Heart left ventricle (tissue), 16 donors: Measurements from ENCODE around the gene DRD1. TPM values are rescaled to one million over a fixed set of nuclear protein-coding genes. Genes with fewer than 3 reads are reported as not detected.

Experiments used
- ATAC-seq, 4 donors: fragments of 200-7000 bp; cut with Tn5 transposase; one replicate each; pipeline ENCODE4 v1.9.1; 2020 to 2022; ENCODE audit warnings: moderate library complexity in 4 of 4, mild to moderate bottlenecking in 3 of 4, moderate number of reproducible peaks in 1 of 4
- DNase-seq, 5 donors: peaks; one replicate each; pipeline ENCODE4 v3.0.0-alpha.2; 2020
- H3K27ac ChIP-seq, 12 donors: fragments of 200-600 bp; sonication (generic) in 4 of 12; one replicate each; pipeline versions ENCODE4 v1.5.0 to v1.8.0; 2016 to 2022; ENCODE audit warnings: mild to moderate bottlenecking in 2 of 12
- H3K27me3 ChIP-seq, 9 donors: fragments of 200-600 bp; sonication (generic) in 2 of 9; one replicate each; pipeline versions ENCODE4 v1.5.1 to v1.8.0; 2016 to 2022; ENCODE audit warnings: mild to moderate bottlenecking in 3 of 9
- H3K36me3 ChIP-seq, 9 donors: fragments of 200-600 bp; sonication (generic) in 2 of 9; one replicate each; pipeline versions ENCODE4 v1.5.0 to v1.8.0; 2018 to 2022; ENCODE audit warnings: mild to moderate bottlenecking in 2 of 9
- H3K4me1 ChIP-seq, 12 donors: fragments of 200-600 bp; sonication (generic) in 4 of 12; one replicate each; pipeline versions ENCODE4 v1.5.0 to v1.8.0; 2016 to 2022; ENCODE audit warnings: mild to moderate bottlenecking in 3 of 12
- H3K4me3 ChIP-seq, 12 donors: fragments of 200-600 bp; sonication (generic) in 4 of 12; one replicate each; pipeline versions ENCODE4 v1.5.0 to v1.8.0; 2017 to 2022; ENCODE audit warnings: mild to moderate bottlenecking in 9 of 12, moderate library complexity in 4 of 12
- H3K9me3 ChIP-seq, 12 donors: fragments of 200-600 bp; sonication (generic) in 4 of 12; one replicate each; pipeline versions ENCODE4 v1.5.0 to v1.8.0; 2016 to 2022; ENCODE audit warnings: mild to moderate bottlenecking in 1 of 12
- POLR2A ChIP-seq, 2 donors: fragments of 450-650 bp; IDR thresholded peaks; one replicate each; pipeline ENCODE4 v1.6.1; 2017; ENCODE audit warnings: antibody characterized with exemption in 2 of 2, mild to moderate bottlenecking in 2 of 2, moderate library complexity in 2 of 2
- WGBS, 4 donors: extraction: QIAGEN DNeasy Blood & Tissue Kit in 2 of 4; methylation state at CpG; one replicate each; pipeline versions ENCODE4 v1.1.5 to v1.1.7; 2013 to 2018; 5-methylcytosine and 5-hydroxymethylcytosine counted together
- intact Hi-C, 10 donors: fragments of 100-400 bp; cut with DNase I; formaldehyde crosslinking; loops; one replicate each; pipeline versions ENCODE4 v1.11.1 to v1.14.2; 2022
- polyA plus RNA-seq, 2 donors: library from polyadenylated mRNA; stranded (reverse); fragments of 200-250 nt; gene quantifications; one replicate each; pipeline ENCODE4 v1.2.3, GENCODE V29; 2013
- total RNA-seq, 9 donors: library from RNA; depleted of rRNA in 2 of 9; stranded (reverse); fragments of >200 nt in 2 of 9; fragmentation: NEBNext Ultra II Directional in 3 of 9; extraction: Animal tissue kit (Norgen Biotek cat#: 25700) in 3 of 9; gene quantifications; one replicate each; pipeline versions ENCODE4 v1.1.0 to v1.2.4, GENCODE V29; 2016 to 2023
- TF ChIP-seq, protein P1 (sequence below), 12 donors: fragments of 200-600 bp; sonication (generic) in 4 of 12; IDR thresholded peaks; one replicate each; pipeline versions ENCODE4 v1.5.0 to v1.8.0; 2018 to 2022; ENCODE audit warnings: antibody characterized with exemption in 12 of 12, mild to moderate bottlenecking in 5 of 12
- donor health status: ischemic (EF 13 %, LVEDD 7.1; RV severe dilation, severe dysfunction).
- donor health status: healthy with polysubstance abuse.
- donor health status: DM: no; HTN: yes; CAD: no.
- donor health status: DM: no; HTN: no; CAD: no.
- donor health status: ischemic (EF 25% LVEDD 6.9; RV normal size, moderate dysfunction).
- donor health status: ischemic (EF 25% LVEDD 5.7; RV mildly dilated, moderate dysfunction).
- donor health status: healthy.
- donor health status: DM: yes; HTN: yes; CAD: no.
- donor health status: ischemic (EF 35%, LVEDD 5.7; RV mildly dilated, moderate dysfunction).
- donor health status: nonischemic (EF 11% LVEDD 7.7; RV severe dilation, severe dysfunction).
- donor health status: DM: yes; HTN: yes; CAD: no.
- donor health status: PGD.
- donor health status: ischemic (EF 29% LVEDD 5.4; RV normal size, mild dysfunction).
- donor health status: nonischemic (EF 23%, LVEDD 6.1; RV moderate dilation, normal function).

Gene DRD1
- total and polyA plus RNA-seq, 11 donors, result 0.07 to 0.11 (median 0.10) TPM; not detected in 8

DNA sequence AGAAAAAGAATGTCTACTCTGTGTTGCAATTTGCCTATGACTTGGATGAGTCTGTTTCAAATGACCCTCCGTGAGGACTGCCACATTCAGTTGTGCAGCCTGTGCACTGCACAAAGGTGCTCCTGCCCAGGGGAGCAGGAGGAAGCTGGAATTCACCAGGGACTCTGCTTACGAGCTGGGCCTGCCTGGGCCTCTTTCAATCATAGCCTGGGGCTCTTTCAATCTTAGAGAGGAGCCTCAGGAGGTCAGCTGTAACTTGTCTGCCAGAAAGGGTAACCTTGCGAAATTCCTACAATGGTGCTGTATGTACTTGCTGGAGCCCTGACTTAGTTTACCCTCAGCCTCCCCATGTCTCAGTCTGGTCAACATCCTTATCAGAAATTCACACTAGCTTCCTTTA is 25.9 kb upstream of the DRD1 start:
- DNase-seq, result no peak
- peaks cover 0 to 3% (median 0%) of the 10 kb centered on the region in 12 donors for H3K4me1 ChIP-seq
- H3K4me3 ChIP-seq, result no peak overlapping the region
- no peak overlapping the region for H3K27ac ChIP-seq
- H3K27me3 ChIP-seq, result peaks cover 0 to 8% (median 0%) of the 10 kb centered on the region in 9 donors
- no peaks in the 10 kb centered on the region for H3K36me3 ChIP-seq
- intact Hi-C loops, result no loop called here
- 59 to 80% (median 72%) methylated on average over 3 of the region's 3 CpGs for WGBS, 4 donors
- no peaks in the 10 kb centered on the region for H3K9me3 ChIP-seq
- ATAC-seq, result no peak
- no peak for TF ChIP-seq POLR2A (IDR thresholded peaks at IDR 0.05)
- TF ChIP-seq, protein P1, sequence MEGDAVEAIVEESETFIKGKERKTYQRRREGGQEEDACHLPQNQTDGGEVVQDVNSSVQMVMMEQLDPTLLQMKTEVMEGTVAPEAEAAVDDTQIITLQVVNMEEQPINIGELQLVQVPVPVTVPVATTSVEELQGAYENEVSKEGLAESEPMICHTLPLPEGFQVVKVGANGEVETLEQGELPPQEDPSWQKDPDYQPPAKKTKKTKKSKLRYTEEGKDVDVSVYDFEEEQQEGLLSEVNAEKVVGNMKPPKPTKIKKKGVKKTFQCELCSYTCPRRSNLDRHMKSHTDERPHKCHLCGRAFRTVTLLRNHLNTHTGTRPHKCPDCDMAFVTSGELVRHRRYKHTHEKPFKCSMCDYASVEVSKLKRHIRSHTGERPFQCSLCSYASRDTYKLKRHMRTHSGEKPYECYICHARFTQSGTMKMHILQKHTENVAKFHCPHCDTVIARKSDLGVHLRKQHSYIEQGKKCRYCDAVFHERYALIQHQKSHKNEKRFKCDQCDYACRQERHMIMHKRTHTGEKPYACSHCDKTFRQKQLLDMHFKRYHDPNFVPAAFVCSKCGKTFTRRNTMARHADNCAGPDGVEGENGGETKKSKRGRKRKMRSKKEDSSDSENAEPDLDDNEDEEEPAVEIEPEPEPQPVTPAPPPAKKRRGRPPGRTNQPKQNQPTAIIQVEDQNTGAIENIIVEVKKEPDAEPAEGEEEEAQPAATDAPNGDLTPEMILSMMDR (IDR thresholded peaks at IDR 0.05), result no peak

DNA sequence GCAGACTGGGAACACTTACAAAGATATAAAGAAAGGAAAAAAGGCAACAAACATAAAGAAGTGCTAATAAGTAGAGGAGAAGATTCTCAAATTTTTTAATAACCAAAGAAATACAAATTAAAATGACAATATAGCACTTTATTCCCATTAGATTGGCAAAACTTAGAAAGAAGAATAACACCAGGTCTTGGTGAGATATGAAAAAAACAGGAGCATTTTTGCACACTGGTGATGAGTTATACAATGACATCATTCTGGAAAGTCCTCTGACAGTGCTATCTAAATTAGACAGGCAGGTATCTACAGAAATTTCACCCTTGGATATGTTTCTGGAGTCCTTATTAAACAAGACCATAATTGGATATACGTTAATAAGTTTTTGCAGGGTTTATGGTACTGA is 24.9 kb upstream of the DRD1 start:
- ATAC-seq (no peak), DNase-seq (no peak)
- intact Hi-C loops, result no loop called here
- Histone ChIP-seq H3K27me3 (peaks cover 0 to 8% (median 0%) of the 10 kb centered on the region in 9 donors), H3K36me3 (no peaks in the 10 kb centered on the region), H3K4me3 (no peak overlapping the region), H3K4me1 (peaks cover 0 to 3% (median 0%) of the 10 kb centered on the region in 12 donors), H3K9me3 (no peaks in the 10 kb centered on the region), H3K27ac (no peak overlapping the region)
- 96 to 97% (median 96%) methylated on average over 1 of the region's 1 CpG for WGBS, 4 donors
- TF ChIP-seq, protein P1 (IDR thresholded peaks at IDR 0.05), result no peak
- no peak for TF ChIP-seq POLR2A (IDR thresholded peaks at IDR 0.05)

DNA sequence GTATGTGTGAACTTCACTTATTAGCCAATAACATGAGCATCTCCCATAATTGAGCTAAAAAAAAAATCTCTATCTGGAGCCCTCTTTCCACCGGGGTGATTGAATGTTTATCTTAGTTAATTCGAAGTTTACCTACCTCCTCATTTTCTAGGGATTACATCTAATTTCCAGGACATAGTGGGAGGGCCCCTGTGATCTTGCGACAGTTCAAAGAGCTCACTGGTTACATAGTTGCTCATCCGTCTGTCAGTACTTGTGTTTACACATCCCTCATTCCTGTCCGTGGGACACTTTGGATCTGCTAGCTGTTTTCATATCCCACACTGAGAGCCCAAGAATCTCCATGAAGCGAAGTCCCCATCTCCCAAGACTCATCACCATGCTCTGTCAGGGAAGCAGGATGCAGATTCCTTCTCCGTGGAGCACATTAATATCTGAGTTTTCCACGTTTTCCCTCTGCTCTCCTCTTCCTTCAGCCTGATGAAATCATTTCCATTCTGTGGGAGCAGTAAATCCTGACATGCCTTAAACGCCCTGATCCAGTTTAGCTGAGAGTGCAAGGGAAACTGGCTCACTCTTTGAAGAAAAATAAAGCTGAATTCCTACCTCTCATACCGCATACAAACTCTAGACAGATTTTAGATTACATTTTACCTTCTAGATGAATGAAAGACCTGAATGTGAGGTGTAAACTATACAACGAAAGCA is 24.2 kb upstream of the DRD1 start:
- Histone ChIP-seq H3K27ac (no peak overlapping the region), H3K27me3 (peaks cover 0 to 8% (median 0%) of the 10 kb centered on the region in 9 donors), H3K36me3 (no peaks in the 10 kb centered on the region), H3K4me3 (no peak overlapping the region), H3K4me1 (peaks cover 0 to 3% (median 0%) of the 10 kb centered on the region in 12 donors), H3K9me3 (no peaks in the 10 kb centered on the region)
- TF ChIP-seq, protein P1 (IDR thresholded peaks at IDR 0.05), result no peak
- no peak for TF ChIP-seq POLR2A (IDR thresholded peaks at IDR 0.05)
- 42 to 54% (median 49%) methylated on average over 11 of the region's 11 CpGs for WGBS, 4 donors
- ATAC-seq, result no peak
- intact Hi-C loops, result no loop called here
- no peak for DNase-seq

DNA sequence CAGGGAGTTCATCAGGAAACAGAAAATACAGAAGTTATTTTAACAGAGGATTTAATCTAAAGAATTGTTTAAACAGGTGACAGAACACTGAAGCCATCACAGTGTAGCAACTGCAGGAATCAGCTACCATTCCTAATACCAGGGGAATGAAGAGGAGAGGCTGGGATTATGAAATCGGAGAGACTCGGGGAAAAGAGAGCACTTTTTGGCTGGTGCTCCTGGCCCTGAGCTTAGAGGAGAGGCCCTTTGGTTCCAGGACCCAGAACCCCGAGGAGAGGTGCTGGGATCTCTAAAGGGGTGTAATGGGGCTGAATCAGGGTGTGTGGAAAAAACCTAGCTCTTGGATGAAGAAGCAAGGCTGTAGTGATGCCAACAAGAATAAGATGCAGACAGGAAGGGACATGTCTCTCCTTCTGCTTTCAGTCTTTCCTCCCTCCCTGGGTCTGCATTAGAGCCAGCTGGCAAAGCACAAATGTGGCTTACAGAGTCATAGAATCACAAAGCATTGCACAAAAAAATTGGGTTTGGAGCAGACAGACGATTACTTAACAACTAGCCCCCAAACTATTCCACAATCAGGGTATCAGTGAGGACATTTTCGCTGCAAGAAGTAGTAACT is 22.8 kb upstream of the DRD1 start:
- Histone ChIP-seq H3K4me3 (no peak overlapping the region), H3K9me3 (no peaks in the 10 kb centered on the region), H3K36me3 (no peaks in the 10 kb centered on the region), H3K27ac (peak overlapping the region in 1 of 12 donors; percentile 14), H3K4me1 (peaks cover 0 to 3% (median 0%) of the 10 kb centered on the region in 12 donors), H3K27me3 (peaks cover 0 to 8% (median 0%) of the 10 kb centered on the region in 9 donors)
- WGBS, 4 donors, result 45 to 62% (median 50%) methylated on average over 5 of the region's 5 CpGs
- TF ChIP-seq POLR2A (IDR thresholded peaks at IDR 0.05), result no peak
- TF ChIP-seq, protein P1 (IDR thresholded peaks at IDR 0.05), result no peak
- peak; percentile 41 to 83 (median 60) for ATAC-seq
- DNase-seq, result peak in 1 of 5 donors; percentile 40
- intact Hi-C loops, result no loop called here
